Stimulated activated naive CD4-positive, alpha-beta T cell treated with Interleukin-2 at 50 U/mL for 16 hours (primary cell): ENCODE measurements around the gene FAM222B.
"Not testable (repeated sequence)": the region's sequence is repeated elsewhere in the genome, so short reads cannot be mapped to it uniquely, and the experiment has no call there.

ENCODE experiments used
- DNase-seq: peaks from one replicate; lab custom pipeline; 2025; lab: John Stamatoyannopoulos, UW

The FAM222B gene

DNA sequence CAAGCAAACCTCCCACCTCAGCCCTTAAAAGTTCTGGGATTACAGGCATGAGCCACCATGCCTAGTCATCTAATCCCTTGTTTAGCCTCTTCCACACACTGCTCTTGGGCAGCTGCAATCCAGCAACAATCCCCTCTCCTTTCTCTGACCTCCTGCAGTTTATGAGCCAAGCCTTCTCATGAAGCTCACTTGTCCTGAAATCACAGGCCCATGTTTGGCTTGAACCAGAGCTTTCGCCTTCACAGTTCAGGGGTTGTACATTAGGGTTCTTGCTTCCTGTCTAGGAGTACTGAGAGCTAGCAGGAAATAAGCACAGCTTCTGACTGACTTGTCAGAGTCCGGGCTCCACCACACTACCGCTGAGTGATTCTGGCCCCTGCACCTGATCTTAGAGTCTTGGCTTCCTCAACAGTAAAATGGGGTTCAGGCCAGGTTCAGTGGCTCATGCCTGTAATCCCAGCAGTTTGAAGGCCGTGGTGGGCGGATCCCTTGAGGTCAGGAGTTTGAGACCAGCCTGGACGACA, 28.5 kb upstream of the FAM222B start:
- no peak for DNase-seq

GRCh38 chr17:28867276-28867675, 24.7 kb upstream of the FAM222B start:
- DNase-seq = no peak

GRCh38 chr17:28865946-28866752, 23.6 kb upstream of the FAM222B start:
- no peak for DNase-seq

DNA sequence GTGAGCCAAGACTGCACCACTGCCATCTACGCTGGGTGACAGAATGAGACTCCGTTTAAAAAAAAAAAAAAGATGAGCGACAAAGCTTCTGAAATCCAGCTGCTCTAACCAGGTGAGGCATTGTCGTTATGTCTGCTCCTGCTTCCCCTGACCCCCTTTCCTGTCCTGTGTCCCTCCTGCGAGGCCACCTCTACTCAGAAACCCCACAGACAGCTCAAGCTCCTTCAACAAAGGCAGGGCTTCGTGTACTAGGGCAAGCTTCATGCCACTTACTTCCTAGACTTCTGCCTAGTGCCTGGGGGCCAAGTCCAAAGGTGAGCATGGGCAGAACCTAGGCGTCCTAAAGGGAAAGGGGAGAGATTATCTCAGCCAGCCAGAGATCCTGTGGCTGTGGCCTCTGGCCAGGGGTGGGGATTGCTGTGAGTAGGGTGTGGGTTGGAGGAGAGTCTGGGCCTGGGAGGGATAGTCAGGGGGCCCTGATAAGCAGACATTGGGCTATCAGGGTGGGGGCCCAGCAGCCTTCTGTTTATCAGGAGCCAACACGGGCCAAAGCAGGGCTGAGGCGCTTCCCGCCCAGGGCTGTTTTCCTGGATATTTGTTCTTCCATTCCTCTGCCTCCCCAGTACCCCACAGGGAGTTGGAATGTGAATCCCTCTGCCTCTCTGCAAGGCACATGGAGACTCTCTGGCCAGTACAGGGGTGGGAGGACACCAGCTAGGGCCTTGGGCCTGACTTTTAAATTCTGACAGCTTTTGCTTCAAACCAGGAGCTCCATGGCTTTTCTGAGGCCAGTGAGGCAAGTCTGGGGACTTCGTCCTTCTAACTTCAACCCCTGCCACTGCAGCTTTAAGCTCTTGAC, 22.6 kb upstream of the FAM222B start:
- DNase-seq = no peak

GRCh38 chr17:28863953-28864352, 21.4 kb upstream of the FAM222B start:
- DNase-seq = no peak

DNA sequence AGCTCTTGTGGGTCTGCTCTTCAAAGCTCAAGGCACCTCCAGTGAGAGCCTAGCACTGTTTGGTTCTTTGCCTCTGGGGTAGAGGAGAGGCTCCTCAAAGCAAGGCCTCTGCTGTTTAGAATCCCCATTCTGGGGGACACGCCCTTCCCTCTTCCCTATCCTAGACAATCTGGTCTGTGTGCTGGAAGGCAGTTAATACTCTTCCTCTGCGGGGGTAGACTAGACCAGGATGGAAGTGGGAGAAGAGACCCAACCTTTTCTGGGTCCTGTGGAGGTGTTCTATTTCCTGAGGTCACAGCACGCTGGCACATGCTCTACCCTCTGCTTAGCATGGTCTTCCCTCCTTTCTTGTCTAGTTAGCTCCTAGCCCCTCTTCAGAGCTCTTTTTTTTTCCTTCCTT, 20.0 kb upstream of the FAM222B start:
- no peak for DNase-seq

DNA sequence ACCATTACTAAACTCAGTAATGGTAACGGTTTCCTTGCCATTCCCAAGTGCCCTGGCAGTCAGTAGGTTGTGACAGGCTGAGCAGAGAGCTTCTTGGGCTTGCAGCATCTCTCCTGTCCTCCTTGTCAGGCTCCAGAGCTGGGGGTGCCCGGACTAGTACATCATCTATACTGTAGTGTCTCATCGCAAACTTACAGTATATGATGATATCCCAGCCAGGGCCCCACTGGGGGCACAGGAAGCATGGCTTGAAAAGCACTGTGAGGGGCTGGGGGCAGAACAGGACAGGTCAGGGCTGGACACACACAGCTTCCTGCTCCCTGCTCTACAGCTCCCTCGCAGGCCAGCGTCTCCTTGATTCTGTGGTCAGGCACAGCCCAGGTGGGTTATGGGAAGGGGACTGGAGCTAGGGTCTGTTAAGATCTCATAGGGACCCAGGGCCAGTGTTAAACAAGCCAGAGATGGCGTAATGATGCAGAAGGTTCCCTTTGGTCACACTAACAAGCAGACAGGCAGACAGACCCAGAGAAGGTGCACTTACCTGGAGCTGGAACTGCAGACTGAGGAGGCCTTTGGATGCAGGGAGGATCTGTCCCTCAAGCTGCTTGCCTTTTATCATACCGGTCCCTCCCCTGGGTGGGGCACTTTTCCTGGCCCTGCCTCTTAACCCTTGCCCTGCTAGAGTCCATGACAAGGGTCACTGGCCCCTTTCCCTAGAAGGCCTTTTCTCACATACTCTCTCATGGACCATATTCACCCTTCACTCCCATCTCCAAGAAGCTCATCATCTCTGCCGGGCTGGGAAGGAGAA, 19.0 kb upstream of the FAM222B start:
- DNase-seq = no peak

DNA sequence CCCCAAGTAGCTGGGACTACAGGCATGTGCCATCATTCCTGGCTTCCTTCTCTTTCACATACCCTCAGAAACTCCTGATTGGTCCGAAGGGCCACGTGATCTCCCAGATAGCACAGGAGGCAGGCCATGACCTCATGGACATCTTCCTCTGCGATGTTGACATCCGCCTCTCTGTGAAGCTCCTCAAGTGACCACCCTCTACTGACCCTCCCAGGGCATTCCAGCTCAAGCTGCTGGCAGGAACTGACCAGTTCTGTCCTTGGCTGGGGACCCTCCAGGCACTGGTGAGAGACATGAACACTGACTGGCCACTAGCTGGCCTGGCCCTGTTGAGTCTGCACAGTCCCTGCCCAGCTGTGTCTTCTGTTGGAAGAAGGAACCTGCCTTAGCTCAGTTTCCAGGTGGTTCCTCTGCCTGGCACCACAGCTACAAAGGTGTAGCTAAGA, 17.8 kb upstream of the FAM222B start:
- no peak for DNase-seq

GRCh38 chr17:28858801-28859355, 16.3 kb upstream of the FAM222B start:
- no peak for DNase-seq

DNA sequence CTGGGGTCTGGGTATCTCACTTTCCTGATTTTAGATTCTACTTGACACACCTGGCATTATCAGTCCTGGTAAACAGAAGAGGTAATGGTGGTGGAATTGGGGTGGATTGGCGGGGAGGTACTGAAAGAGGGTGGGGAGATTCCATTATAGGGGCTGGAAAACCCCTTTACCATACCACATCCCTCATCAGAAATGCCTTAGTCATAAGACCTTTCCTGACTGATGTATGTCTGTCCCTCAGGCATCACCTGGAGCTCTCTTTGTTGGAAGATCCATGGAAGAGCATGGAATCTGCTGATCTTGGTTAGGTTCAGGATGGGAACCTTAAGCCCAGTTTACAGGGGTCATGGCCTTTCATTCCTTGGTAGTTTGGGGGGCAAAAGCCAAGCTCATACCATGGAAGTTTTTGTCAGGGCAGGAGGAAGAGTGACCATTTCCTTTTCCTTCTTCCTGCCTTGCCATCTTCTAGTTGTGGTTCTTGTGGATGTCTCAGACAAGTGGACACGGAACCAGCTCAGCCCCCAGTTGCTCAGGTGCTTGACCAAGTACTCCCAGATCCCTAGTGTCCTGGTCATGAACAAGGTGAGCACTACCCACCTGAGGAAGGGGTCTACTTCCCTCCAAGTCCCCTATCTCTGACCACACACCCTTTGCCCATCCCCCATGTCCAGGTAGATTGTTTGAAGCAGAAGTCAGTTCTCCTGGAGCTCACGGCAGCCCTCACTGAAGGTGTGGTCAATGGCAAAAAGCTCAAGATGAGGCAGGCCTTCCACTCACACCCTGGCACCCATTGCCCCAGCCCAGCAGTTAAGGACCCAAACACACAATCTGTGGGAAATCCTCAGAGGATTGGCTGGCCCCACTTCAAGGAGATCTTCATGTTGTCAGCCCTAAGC, 15.6 kb upstream of the FAM222B start:
- DNase-seq = no peak

- no peak for DNase-seq
Measured at GRCh38 chr17:28856028-28856574, 13.5 kb upstream of the FAM222B start.

DNA sequence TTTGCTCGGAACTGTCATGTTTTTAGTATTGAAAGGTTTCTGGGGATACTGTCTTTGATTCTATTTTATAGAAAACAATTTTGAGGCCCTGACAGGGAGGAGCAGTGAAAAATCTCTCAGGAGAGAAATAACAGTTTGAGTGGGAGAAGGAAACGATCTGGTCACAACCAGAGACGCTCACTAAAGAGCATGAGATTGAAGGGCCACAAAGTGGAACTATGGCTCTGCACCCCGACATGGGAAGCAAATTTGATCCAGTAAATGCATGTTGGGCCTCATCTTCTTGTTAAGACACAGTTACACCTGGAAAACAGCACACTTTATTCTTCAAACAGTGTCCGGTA, 12.7 kb upstream of the FAM222B start:
- no peak for DNase-seq

GRCh38 chr17:28854457-28855335, 12.1 kb upstream of the FAM222B start, which contains the start of gene ERAL1:
Gene ERAL1 (plus strand): TSS chr17:28855016. CDS start chr17:28855035, 19 bp downstream.
- peak; percentile 84 for DNase-seq

DNA sequence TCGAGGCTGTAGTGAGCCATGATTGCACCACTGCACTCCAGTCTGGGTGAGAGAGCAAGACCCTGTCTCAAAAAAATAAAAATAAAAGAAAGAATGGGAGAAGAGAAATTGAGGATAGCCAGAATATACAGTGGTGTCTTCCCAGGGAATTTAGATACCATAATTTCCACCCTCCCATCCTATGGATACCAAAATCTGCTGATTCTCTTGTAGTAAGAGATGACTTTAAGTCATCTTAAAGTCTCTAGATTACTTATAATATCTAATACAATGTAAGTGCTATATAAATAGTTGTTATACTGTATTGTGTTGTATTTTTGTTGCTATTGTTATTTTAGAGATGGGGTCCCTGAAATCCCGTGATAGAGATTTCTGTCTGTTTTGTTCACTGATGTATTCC, 10.7 kb upstream of the FAM222B start:
- no peak for DNase-seq

- DNase-seq = no peak
Measured at GRCh38 chr17:28849281-28849680, 6.7 kb upstream of the FAM222B start.

DNA sequence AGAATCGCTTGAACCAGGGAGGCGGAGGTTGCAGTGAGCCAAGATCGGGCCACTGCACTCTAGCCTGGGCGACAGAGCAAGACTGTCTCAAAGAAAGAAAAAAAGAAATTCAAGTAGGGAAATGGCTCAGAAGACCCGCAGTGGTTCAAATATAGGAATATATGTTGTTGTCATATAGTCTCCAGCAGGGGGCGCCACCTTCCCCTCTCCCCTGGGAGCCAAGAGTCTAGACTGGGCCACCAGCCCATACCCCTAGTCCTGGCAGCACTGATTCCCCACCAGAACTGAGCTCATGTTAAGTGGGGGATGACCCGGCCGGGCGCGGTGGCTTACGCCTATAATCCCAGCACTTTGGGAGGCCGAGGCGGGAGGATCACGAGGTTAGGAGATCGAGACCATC, 6.1 kb upstream of the FAM222B start:
- DNase-seq = peak; percentile 33

- DNase-seq = not testable (repeated sequence)
Measured at GRCh38 chr17:28846699-28847098, 4.1 kb upstream of the FAM222B start.

DNA sequence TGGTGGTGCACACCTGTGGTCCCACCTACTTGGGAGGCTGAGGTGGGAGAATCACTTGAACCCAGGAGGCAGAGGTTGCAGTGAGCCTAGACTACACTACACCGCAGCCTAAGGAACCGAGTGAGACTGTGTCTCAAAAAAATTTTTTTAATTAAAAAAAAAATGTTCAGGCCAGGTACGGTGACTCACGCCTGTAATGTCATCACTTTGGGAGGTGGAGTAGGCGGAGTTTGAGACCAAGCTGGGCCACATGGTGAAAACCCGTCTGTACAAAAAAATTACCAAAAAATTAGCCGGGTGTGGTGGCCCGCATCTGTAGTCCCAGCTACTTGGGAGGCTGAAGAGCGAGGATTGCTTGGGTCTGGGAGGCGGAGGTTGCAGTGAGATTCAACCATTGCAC, 3.6 kb upstream of the FAM222B start:
- peak; percentile 7 for DNase-seq

DNA sequence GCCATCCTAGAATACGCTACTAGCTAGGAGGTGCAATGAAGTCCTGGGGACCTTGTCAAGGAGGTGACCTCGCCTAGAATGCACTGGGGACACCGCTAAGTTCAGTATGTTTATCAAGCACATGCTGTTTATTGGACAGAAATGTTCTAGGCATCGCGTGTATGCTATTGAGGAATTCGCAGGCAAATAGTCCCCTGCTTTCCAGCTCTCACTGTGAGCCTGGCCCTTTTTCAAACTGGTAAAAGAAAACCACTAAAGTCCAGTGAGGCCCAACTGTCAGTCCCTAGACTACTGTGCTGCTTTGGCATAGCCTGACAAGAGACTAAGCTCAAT, 1.2 kb upstream of the FAM222B start:
- no peak for DNase-seq

GRCh38 chr17:28841901-28842281, 699 bp downstream of the FAM222B start:
- DNase-seq = no peak
